NK-92 treated with Interleukin-12 subunit alpha and Interleukin-12 subunit beta, amount 100 ng/mL, for 24 hours (cell line): ENCODE measurements around the gene ATP5PD.
"Not testable (repeated sequence)": the region's sequence is repeated elsewhere in the genome, so short reads cannot be mapped to it uniquely, and the experiment has no call there.

Experiments used
- DNase-seq: peaks from one replicate; lab custom pipeline; 2025; lab: John Stamatoyannopoulos, UW

ATP5PD gene

DNA sequence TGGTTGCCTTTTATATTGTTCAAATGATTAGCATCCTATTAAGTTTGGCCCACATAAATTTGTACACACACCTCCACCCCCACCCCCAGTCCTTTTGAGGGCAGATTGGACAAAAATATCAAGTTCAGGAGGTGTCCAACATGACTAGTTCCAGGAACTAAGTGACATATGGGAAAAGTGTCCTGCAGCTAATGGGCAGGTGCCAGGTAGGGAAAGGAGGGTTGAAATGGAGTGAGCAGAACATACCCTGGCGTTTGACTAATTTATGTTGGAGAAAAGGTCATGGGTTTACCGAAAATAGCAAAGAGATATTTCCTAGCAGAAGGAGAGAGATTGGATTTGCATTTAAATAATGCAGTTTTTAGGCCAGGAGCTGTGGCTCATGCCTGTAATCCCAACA is 5.2 kb upstream of the ATP5PD start:
- DNase-seq: no peak

GRCh38 chr17:75049706-75050105 is 2.9 kb upstream of the ATP5PD start:
- no peak for DNase-seq

DNA sequence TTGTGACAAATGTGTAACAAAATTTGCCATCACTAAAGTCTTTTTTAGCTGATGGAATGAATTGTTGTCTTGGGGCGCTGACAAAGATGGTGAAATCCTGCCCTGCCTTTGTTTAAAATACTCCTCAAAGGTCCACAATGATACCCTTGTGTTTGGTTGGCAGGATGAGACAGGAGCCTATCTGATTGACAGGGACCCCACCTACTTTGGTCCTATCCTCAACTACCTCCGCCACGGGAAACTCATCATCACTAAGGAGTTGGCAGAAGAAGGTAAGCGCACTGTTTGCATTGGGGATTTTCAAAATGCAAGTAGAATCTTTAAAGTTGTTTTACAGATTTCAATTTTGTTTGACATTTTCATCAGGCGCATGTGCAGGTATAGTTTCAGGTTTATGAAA is 2.3 kb upstream of the ATP5PD start:
- no peak for DNase-seq

GRCh38 chr17:75048249-75048878 is 1.6 kb upstream of the ATP5PD start:
- no peak for DNase-seq

DNA sequence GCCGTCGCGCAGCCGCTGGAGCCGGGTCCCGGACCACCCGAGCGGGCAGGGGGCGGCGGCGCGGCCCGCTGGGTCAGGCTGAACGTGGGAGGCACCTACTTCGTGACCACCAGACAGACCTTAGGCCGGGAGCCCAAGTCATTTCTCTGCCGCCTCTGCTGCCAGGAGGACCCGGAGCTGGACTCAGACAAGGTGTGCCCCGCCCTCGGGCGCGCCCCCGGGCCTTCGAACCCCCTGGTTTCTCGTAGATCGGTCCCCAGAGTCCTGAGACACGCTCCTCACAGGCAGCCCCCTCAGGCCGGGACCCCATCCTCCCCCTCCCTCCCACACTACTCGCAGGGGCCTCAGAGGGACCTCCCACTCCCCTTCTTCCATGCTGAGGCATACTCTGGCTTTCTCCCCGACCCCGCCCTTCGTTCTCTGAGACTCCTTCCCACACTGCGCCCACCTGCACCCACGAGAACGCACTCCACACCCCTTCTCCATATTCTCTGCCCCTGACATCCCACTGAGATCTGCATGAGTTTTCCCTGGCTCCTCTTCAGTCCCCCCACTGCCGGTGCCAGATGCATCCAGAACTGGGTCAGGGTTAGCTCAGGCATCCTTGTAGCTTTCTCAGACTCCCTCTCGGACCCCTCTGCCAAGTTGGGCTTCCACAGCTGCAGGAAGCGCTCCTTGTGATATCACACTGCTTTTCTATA is 779 bp upstream of the ATP5PD start:
- peak; percentile 37 for DNase-seq

GRCh38 chr17:75045946-75046406 is 793 bp downstream of the ATP5PD start:
- DNase-seq: not testable (repeated sequence)

GRCh38 chr17:75044716-75045115 is 2.1 kb downstream of the ATP5PD start:
- DNase-seq: no peak

DNA sequence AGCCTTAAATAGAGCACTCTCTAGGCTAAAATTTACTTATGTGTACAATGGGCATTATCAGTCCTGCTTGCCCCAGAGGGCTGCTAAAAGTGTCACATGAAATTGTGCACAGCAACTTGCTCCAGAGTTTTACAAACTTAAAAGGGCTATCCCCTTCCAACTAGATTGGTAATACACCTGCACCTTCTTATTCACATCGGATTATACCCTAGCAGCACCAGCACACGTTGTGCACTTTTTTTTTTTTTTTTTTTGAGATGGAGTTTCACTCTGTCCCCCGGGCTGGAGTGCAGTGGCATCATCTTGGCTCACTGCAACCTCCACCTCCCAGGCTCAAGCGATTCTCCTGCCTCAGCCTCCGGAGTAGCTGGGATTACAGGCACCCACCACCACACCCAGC is 3.0 kb downstream of the ATP5PD start:
- not testable (repeated sequence) for DNase-seq

- no peak for DNase-seq
Observed at GRCh38 chr17:75041656-75042280, 5.0 kb downstream of the ATP5PD start.

DNA sequence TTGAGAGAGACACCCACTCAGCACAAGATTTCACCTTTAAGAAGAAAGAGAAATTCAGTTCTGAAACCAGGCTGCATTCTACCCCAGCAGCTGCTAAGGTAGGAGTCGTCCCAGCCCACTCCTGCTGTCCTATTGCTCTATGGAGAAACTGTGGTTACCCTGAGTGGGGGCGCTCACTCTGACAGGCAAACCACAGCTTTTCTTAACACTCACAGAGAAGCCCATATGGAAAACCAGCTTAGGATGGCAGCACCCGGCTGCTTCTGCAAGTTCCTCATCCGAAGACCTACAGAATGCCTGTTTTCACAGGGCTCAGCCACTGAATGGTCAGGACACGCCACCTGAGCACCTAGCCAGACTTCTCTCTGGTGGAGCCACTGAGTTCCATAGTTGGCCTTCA is 7.5 kb downstream of the ATP5PD start:
- no peak for DNase-seq

- no peak for DNase-seq
Observed at GRCh38 chr17:75036643-75037268, 10.0 kb downstream of the ATP5PD start.

DNA sequence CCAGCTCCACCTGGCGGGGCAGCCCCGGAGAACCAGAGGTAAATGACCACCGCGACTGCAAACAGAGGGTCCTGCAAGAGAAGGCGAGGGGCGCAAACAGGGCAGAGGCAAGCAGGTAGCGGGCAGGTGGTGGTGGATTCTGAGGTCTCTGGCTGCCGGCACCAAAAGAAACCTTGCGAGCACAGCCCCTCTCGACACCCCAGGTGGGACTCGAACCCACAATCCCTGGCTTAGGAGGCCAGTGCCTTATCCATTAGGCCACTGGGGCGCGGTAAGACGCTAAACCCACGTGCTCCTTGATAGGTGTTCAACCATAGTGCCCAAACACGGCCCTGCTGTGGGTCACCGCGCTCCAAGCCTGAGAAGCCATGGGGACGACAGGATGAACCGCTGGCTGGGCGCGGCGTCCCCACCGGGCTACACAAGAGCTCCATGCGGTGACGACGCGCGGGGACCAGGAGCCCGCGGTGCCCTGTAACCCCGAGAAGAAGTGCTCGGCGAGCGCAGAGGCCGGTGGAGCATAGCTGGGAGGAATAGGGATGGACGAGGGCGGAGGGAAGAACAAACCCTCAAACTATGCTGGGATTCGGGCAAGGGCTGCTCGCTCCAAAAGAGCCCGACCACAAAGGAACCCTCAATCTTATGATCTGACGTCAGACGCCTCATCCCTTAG is 12.4 kb downstream of the ATP5PD start:
- peak; percentile 82 for DNase-seq

DNA sequence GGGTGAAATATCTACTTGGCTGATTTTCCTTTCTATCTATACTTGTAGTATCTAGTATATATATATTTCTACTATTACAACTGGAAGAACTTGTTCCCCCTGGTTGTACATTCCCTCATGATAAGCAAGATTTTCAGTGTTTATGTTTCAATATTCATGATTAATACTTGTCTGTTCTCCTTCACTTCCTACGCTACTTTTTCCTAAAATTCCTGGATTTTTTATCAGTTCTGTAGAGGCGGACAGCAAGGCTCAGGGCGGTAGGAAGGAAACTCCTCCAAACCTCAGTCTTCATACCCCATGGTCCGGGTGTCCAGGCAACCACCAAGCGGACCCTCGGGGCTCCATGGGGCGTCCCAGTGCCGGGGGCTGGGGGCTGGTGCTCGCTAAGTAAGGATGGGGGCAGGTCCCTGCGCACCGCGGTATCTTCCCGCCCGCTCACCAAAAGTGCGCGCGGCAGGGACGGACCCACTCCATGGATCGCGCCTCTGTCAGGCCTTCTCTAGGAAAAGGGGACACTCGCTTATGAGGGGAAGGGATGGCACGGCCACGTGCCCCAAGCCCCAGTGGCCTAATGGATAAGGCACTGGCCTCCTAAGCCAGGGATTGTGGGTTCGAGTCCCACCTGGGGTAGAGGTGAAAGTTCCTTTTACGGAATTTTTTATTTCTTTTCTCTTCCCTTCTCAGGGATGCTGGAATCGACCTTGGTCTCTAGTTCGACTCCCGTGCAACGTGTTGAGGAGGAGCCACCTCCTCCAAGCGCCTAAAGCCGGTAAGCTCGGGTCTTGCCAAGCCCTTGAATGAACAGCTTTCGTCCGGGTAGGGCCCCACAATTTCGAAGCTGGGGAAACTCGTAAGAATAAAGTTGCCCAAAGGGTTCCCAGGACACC is 13.2 kb downstream of the ATP5PD start:
- DNase-seq: peak; percentile 71

- no peak for DNase-seq
Observed at GRCh38 chr17:75032720-75033280, 14.0 kb downstream of the ATP5PD start.

DNA sequence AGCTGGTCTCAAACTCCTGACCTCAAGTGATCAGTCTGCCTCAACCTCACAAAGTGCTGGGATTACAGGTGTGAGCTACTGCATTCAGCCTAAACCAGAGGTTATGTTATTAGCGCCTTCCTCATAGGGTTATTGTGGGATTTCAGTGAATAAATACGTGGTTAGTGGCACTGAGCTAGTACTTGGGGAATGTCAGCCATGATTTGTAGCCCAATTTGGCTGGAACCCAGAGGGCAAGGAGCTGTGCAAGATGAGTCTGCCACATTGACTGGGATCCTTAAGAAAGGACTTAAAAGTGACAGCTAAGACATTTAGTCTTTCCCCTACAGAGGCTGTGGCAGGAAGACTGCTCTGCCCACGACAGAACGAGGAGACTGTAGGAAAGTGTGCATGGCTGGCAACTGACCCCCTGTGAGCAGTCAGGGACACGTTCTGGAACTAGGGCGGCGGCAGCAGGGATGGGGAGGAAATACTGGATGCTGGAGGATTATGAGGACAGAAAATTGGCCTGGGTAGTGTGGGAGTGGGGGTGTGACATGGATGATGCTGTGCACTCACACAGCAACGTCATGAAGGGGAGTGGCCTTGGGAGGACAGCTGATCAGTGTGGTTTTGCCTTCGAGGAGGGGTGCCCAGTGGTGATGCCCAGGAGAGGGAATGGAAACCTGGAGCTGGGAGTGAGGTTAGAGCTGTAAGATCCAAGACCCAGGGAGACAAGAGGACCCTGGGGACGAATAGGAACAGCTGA is 14.6 kb downstream of the ATP5PD start:
- DNase-seq: no peak

- DNase-seq: no peak
Observed at GRCh38 chr17:75030161-75030560, 16.6 kb downstream of the ATP5PD start.

GRCh38 chr17:75026650-75027049 is 20.1 kb downstream of the ATP5PD start:
- not testable (repeated sequence) for DNase-seq

DNA sequence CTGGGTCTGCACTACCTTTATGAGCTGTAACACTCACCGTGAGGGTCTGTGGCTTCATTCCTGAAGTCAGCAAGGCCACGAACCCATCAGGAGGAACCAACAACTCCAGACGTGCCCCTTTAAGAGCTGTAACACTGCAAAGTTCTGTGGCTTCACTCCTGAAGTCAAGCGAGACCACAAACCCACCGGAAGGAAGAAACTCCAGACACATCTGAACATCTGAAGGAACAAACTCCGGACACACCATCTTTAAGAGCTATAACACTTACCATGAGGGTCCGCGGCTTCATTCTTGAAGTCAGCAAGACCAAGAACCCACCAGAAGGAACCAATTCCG is 21.4 kb downstream of the ATP5PD start:
- DNase-seq: not testable (repeated sequence)

- no peak for DNase-seq
Observed at GRCh38 chr17:75024686-75025397, 21.9 kb downstream of the ATP5PD start.
